HG02885 (cell line): ENCODE results near the gene AGL.
A peak's percentile ranks its signal among the peaks of the same experiment; 100 is the strongest.
"Not testable (repeated sequence)": the region's sequence is repeated elsewhere in the genome, so short reads cannot be mapped to it uniquely, and the experiment has no call there.

ENCODE experiments used
- ATAC-seq: cut with Tn5 transposase; IDR thresholded peaks from one replicate; pipeline ENCODE4 v1.9.1; 2021; ENCODE audit warnings: mild to moderate bottlenecking; ENCODE audit not compliant: unreplicated experiment, poor library complexity

AGL gene

DNA sequence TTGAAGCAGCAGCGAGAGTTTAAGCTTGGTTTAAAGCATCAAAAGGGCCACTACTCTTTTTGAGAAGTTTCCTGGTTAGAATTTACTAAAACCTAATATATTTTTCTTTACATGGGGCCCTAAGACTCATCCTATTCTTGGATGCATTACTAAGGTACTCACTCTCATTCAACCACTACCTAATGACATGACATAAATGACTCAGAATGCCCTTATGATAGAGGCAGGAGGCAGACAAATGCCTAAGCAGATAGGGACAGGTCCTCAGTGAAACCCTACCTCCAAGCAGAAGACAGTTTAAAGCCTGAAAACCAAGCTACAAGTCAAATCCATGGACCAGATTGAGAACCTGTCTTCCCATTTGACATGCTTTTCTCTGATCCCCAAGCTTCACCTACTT, 85.4 kb downstream of the AGL start:
- ATAC-seq = no peak

DNA sequence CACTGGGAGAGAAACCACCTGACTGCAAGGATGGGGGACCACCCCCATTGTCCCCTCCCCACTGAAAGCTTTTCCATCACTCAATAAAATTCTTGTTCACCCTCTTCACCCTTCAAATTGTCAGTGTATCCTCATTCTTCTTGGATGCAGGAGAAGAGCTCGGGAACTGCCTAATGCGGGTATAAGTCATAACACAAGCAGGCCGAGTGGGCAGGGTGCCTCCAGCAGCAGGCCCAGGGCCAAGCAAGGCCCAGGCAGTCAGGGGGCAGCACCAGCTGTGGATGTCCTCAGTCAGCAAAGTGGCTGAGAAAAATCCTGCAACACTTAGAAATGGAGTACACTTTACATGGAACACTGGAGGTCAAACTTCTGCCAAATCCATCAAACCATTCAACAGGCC, 85.9 kb downstream of the AGL start:
- ATAC-seq = no peak

GRCh38 chr1:99942723-99943122, 92.6 kb downstream of the AGL start:
- no peak for ATAC-seq

- ATAC-seq = no peak
These were observed 93.1 kb downstream of the AGL start for GRCh38 chr1:99943223-99943794.

DNA sequence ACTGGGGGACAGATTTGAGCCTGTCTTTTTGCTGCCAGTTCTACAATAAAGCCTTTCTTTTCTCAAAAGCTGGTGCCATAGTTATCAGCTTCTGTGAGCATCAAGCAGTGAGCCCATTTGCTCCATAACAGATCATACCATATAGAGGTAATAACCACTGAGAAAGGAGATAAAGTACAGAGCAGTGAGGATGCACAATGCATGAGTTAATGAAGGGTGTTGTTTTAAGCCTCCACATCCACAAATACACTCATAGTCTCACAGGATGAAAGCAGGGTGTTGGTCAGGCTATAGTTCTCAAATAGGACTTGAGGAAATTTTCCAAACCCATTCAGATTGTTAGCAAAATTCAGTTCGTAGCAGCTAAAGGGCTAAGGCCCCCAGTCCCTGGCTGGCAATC, 94.0 kb downstream of the AGL start:
- no peak for ATAC-seq

- ATAC-seq = no peak
These were observed 95.0 kb downstream of the AGL start for GRCh38 chr1:99945174-99945573.

GRCh38 chr1:99950486-99950885, 100.3 kb downstream of the AGL start:
- no peak for ATAC-seq

- ATAC-seq = no peak
These were observed 102.4 kb downstream of the AGL start for GRCh38 chr1:99952522-99952921.

DNA sequence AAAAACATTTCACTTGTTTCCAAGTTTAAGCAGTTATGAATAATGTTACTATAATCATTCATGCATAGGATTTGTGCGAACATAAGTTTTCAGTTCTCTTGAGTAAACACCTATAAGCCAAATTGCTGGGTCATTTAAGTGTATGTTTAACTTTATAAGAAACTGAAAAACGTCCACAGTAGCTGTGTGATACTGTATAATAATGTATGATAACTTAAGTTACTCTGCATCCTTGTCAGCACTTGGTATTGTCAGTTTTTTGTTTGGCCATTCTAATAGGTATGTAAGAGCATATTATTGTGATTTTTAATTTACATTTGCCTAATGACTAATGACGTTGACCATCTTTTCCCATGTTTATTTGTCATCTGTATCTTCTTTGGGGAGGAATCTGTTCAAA, 105.2 kb downstream of the AGL start:
- no peak for ATAC-seq

GRCh38 chr1:99956755-99957154, 106.6 kb downstream of the AGL start:
- no peak for ATAC-seq

DNA sequence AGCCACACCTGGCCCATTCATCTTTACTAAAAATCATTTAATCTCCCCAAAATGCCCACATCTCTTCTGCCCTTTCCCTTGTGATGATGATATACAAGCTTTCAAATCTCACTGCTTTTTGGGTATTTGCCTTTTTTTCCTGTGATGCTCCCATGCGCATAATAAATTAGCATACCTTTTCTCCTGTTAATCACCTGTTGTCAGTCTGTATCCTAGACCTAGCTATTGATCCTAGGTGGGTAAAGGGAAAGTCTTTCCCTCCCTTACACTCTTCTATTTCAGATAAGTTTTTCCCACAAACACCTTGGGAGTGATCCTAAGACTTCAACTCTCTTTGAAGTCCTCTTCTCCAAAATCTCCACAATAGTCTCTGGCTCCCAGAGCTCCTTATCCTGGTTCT, 107.7 kb downstream of the AGL start:
- ATAC-seq = no peak

DNA sequence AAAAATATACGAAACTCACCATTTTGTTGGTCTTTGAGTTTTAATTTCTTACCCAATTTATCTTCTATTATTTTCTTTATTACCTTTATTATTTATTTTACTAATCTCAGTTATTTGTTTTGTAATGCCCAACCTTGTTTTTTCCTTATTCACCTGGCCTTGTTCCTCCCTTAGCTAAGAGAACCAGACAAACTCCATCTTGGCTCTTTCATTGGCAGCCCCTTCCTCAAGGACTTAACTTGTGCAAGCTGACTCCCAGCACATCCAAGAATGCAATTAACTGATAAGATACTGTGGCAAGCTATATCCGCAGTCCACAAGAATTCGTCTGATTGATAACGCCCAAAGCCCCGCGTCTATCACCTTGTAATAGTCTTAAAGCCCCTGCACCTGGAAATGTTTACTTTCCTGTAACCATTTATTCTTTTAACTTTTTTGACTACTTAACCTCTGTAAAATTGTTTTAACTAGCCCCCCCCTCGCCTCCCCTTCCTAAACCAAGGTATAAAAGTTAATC, 109.1 kb downstream of the AGL start:
- ATAC-seq = not testable (repeated sequence)

DNA sequence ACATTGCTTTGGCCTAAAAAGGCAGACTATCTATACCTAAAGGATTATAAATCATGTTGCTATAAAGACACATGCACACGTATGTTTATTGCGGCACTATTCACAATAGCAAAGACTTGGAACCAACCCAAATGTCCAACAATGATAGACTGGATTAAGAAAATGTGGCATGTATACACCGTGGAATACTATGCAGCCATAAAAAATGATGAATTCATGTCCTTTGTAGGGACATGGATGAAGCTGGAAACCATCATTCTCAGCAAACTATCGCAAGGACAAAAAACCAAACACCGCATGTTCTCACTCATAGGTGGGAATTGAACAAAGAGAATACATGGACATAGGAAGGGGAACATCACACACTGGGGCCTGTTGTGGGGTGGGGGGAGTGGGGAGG, 110.1 kb downstream of the AGL start:
- not testable (repeated sequence) for ATAC-seq

DNA sequence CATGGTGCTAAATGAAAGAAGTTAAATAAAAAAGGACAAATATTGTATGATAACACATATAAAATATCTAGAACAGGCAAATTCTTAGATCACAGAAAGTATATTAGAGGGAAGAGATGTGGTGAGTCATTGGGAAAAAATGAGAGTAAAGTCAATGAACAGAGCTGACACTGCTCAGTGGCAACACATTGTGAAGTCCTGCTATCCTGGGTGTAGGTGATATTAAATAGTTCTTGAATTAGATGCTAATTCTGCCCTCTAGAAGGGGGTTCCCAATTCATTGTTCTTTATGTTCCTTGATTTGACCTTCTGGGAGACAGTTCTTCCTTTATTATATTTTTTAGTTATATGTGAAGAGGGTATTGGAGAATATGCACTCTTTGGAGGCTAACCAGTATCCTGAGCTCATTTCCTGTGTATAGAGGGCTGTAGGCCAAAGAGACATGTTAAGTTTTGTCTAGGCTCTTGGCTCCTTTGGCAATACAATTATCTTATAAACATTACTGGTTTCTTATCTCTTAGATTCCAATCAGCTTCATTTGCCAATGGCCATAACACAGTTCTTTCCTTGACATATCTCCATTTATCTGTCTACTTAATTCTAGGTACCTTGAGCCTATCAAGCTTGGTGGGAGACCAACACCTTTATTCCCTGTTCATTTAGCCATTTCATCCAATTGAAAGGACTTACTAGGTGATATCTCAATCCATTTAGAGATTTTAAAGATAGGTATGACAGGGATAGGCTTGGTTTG, 113.1 kb downstream of the AGL start:
- no peak for ATAC-seq

DNA sequence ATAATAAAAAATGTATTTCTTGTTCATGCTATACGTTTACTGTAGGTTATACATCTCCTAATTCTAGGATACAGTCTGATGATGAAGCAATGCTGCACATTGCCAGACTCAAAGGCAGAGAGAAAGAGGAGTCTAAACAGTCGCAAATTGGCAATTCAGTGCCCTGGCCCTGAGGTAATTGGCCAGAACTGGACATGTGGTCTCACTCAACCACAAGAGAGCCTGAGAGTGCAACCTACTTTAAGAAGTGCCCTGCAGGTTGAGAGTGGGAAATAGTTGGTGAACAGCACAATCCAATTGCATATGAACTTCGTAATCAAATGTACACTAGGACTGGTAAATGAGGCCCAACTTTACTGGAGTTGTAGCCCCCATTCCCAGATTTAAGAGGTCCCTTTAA, 114.6 kb downstream of the AGL start:
- no peak for ATAC-seq

GRCh38 chr1:99965646-99966375, 115.7 kb downstream of the AGL start:
- no peak for ATAC-seq

- ATAC-seq = no peak
These were observed 118.1 kb downstream of the AGL start for GRCh38 chr1:99968214-99968613.

- peak; percentile 1 for ATAC-seq
These were observed 119.1 kb downstream of the AGL start for GRCh38 chr1:99969260-99969728.

GRCh38 chr1:99969729-99970621, 119.8 kb downstream of the AGL start, which contains the start of gene SLC35A3:
SLC35A3 (plus strand) TSS chr1:99969996; CDS start chr1:99993555, 23,559 bp downstream.
- peak; percentile 90 for ATAC-seq

DNA sequence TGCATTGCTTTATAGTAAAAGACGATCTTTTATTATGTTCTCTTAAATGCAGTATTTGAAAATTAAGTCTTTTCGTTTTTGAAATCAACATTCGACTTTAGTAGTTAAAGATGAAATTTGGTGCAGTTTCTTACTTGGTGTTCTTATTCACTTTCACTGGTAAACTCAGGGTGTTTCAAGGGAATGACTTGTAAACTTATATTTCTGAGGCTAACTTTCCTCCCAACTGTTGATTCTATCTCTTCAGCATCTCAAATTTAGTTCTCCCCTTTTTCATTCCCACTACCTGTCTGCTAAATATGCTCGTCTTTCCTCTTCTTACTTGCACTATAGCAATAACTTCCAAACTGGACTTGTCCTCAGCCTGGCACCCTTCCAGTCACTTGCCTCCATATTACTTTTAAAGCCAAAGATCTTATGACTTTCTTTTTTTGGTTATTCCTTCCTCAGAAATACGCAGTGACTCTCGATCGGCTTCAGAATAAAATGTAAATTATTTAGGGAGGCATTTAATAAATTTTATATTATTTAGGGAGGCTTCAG, 120.6 kb downstream of the AGL start:
- no peak for ATAC-seq
